ENCODE results near the gene PBLD.

The PBLD gene

GRCh38 chr10:68332259-68333057 lies at the start of gene PBLD:
PBLD (minus strand) TSS chr10:68332928; CDS start chr10:68306844, 26,084 bp downstream.
- peak; percentile 53 for DNase-seq

GRCh38 chr10:68371604-68372003 lies 38.9 kb upstream of the PBLD start:
- DNase-seq = no peak

DNA sequence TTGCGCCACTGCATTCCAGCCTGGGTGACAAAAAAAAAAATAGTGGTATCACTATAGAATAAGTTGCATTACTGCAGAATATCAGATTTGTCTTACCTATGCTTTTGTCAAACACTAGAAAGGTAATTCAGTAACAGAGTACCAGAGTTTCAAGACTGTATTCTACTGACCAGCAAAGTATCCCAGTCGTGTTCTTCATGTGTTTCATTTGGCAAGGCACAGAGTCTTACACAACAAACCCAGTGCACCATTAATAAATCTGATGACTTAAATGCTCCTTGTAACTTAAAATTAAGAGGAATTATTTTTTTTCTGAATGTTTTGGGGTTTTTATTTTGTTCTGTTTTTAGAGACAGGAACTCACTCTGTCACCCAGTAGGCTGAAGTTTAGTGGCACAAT lies 34.4 kb upstream of the PBLD start:
- no peak for DNase-seq

DNA sequence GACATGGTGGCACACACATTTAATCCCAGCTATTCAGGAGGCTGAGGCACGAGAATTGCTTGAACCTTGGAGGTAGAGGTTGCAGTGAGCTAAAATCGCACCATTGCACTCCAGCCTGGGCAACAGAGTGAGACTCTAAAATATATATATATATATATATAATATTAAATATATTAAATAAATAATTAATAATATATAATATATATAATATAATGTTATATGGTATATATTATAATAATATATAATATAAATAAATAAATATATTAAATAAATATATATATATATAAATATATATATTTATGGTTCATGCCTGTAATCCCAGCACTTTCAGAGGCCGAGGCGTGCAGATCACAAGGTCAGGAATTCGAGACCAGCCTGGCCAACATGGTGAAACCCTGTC lies 33.9 kb upstream of the PBLD start:
- no peak for DNase-seq

GRCh38 chr10:68365611-68366010 lies 32.9 kb upstream of the PBLD start:
- DNase-seq = no peak

DNA sequence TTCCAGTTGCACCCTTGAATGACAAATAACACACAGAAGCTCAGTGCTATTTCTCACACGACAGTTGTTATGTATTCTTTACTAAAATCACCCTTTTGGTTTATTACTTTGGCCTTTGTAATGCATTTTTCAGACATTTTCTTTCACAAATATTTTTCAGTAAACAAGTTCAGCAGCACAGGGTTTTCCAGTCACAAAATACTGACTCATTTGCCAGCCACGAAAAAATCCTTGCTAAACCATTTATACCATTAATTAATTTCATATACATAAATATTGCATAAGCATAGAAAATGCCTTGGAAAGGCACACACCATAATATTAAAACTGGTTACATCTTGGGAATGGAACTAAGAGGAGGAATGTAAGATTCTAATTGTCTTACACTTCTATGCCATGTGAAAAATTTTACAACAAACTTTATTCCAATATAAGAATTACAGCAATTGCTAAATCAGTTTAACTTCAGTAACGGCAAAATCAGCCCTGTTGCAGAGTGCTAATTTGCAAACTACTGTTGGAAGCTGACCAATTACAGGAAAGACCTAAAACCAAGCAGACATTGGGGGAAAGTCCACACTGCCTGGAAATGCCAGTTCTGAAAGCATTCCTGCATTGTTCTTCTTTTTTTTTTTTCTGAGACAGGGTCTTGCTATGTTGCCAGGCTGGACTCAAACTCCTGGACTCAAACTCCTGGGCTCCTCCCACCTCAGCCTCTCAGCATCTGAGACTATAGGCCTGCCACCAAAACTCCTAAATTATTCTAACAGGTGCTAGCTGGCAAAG lies 31.6 kb upstream of the PBLD start:
- no peak for DNase-seq

DNA sequence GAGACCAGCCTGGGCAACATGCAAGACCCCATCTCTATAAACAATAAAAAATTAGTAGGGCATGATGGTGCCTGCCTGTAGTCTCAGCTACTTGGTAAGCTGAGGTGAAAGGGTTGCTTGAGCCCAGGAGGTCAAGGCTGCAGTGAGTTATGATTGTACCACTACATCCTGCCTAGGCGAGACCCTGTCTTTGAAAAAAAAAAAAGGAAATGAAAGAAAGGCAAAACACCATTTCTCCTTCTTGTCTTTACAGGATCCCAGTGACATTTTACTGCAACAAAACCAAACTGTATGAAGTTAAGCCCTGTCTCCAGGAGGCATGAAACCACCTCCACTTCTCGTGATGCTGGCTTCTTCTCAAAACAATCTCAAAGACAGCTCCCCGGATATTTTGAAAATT lies 29.9 kb upstream of the PBLD start:
- DNase-seq = no peak

DNA sequence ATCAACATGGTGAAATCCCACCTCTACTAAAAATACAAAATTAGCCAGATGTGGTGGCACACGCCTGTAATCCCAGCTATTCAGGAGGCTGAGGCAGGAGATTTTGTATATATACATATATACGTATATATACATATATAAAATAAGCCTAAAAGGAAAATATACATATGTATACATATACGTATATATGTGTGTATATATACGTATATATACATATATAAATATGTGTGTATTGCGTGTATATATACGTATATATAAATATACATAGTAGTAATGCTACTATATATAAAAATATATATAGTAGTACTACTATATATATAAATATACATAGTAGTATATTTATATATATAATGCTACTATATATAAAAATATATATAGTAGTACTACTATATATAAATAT lies 26.5 kb upstream of the PBLD start:
- no peak for DNase-seq

GRCh38 chr10:68353537-68353936 lies 20.8 kb upstream of the PBLD start:
- no peak for DNase-seq

- peak; percentile 33 for DNase-seq
Measured at GRCh38 chr10:68348265-68348741, 15.6 kb upstream of the PBLD start.

DNA sequence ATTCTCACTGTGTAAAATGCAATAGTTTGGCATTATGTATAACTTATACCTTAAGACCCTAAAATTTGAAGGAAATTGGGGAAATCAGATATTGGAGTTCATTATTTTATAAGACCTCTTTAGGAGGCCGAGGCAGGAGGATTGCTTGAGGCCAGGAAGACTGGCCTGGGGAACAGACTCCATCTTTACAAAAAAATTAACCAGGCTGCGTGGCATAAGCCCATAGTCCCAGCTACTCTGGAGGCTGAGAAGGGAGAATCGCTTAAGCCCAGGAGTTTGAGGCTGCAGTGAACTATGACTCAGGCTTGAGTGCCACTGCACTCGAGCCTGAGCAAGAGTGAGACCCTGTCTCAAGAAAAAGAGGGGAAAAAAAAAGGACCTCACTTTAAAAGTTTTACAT lies 14.0 kb upstream of the PBLD start:
- no peak for DNase-seq

GRCh38 chr10:68345621-68346020 lies 12.9 kb upstream of the PBLD start:
- no peak for DNase-seq

DNA sequence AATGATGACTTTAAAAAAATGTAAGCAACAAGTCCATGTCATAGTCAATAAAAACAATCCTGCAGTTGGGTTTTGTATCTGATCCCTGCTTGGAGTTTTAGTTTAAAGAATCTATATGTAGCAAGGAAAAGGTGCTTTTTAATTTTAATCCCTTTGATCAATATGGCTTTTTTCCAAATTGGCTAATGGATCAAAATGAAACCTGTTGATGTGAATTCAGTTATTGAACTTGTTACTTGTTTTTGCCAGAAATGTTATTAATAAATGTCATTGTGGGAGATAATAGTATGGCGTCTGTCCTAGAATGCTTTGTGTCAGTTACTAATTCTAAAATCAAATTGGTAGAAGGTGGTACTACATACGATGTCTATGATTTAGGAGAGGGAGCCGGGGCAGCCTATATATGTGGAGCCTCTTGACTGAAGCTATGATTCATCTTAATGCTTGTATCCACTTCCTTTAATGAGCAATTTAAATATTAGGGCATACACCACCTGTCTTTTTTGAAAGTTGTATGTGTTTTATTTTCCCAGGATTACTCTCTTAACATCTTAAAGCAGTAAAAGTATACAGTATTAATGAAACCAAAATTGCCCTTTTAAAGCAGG lies 10.3 kb upstream of the PBLD start:
- DNase-seq = no peak

- no peak for DNase-seq
Measured at GRCh38 chr10:68340358-68341080, 7.8 kb upstream of the PBLD start.

GRCh38 chr10:68336754-68337351 lies 4.1 kb upstream of the PBLD start:
- DNase-seq = no peak

DNA sequence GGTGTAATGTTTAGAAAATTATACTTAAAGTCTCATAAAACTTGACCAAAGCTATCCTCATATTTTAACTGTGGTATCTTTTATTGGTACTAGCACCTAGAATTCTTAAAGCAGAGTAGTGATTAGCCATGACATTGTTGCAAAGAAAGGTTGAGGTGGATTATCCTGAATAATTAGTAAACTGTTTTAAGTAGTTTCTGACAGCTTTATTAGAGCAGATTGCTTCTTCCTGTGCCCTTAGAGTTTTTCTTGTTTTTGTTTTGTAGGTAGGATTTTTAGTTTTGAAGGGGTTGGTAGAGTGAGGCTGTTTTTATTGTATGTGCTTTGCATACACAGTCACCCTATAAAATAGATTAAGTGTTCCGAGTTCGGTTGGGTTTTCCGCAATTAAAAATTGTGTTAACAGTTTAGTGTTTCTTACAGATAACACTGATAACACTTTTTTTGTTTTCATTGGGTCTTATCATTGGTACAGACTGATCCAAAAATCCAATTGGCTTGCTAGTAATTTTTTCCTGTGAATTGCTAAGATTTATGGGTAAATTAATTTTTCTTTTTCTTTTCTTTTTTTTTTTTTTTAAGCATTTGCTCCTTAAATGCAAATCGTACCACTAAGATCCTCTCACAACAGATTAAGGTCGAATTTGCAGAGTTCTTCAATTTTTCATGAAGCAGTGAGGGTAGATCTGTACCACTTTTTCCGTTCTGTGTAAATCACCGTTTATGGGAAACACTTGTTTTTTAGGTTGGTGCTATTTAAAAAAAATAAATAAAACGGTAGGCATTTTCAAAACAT lies 2.1 kb upstream of the PBLD start:
- no peak for DNase-seq

- DNase-seq = no peak
Measured at GRCh38 chr10:68333440-68334431, 1.0 kb upstream of the PBLD start.

DNA sequence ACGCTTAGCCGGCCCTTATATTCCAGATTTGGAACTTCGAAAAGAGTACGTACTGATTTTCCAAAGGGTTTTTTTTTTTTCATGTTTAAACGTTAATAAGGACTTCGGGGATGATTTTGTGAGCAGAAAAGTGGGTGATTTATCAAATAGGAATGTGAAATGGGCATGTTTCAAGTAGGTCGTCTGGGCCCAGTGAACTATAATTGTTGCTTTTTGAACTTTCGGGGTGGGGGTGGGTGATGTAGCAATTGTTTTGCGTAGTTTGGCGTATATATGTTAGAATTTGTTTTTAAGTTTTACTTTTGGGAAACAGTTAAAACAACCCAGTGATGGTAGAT lies 299 bp upstream of the PBLD start:
- no peak for DNase-seq

- DNase-seq = peak; percentile 98
Measured at GRCh38 chr10:68331455-68332258, 1.1 kb downstream of the PBLD start, which contains the start of gene HNRNPH3. HNRNPH3 (plus strand) TSS chr10:68332064; CDS start chr10:68337222, 5,158 bp downstream.
